CD4-positive, alpha-beta memory T cell (primary cell): Measurements from ENCODE around the gene ADAP1. TPM values are rescaled to one million over a fixed set of nuclear protein-coding genes. Genes with fewer than 3 reads are reported as not detected.

Source experiments
- CTCF ChIA-PET: fragments of 350-600 bp; sonication (Branson Sonifier 250); formaldehyde crosslinking; loops from one replicate; lab custom pipeline; 2021; ENCODE audit warnings: inconsistent platforms; ENCODE audit not compliant: partially characterized antibody; lab: Charles Lee
- POLR2A ChIA-PET: fragments of 350-600 bp; sonication (Branson Sonifier 250); formaldehyde crosslinking; loops from one replicate; lab custom pipeline; 2021; ENCODE audit not compliant: partially characterized antibody; lab: Charles Lee
- DNase-seq, 5 donors: peaks; one replicate each; pipeline versions ENCODE4 v3.0.0 to v3.0.0-alpha.2; 2020 to 2022; ENCODE audit warnings: mixed read lengths in 1 of 5
- H3K27ac ChIP-seq: one replicate; pipeline ENCODE4 v1.7.0; 2013; ENCODE audit warnings: low read depth, low read length
- H3K27me3 ChIP-seq: 2 replicates; pipeline ENCODE4 v1.7.0; 2013; ENCODE audit warnings: mild to moderate bottlenecking, low read length, moderate library complexity; ENCODE audit not compliant: insufficient read depth
- H3K36me3 ChIP-seq: 2 replicates; pipeline ENCODE4 v1.7.0; 2013; ENCODE audit warnings: mild to moderate bottlenecking, low read length, moderate library complexity; ENCODE audit not compliant: insufficient read depth
- H3K4me1 ChIP-seq: 2 replicates; pipeline ENCODE4 v1.7.0; 2013; ENCODE audit warnings: mild to moderate bottlenecking, low read length, moderate library complexity; ENCODE audit not compliant: insufficient read depth
- H3K4me3 ChIP-seq, 2 donors: one replicate each; pipeline ENCODE4 v1.7.0; 2013; ENCODE audit warnings: low read length in 2 of 2, mild to moderate bottlenecking in 1 of 2
- H3K9me3 ChIP-seq, 2 donors: one replicate each; pipeline ENCODE4 v1.7.0; 2013; ENCODE audit warnings: low read length in 2 of 2, control low read depth in 1 of 2; ENCODE audit not compliant: control insufficient read depth in 1 of 2
- H3K27ac Mint-ChIP-seq, 7 donors: one replicate each; pipeline ENCODE4 v1.8.0; 2020 to 2021; ENCODE audit warnings: mixed read lengths in 7 of 7, mild to moderate bottlenecking in 6 of 7, inconsistent platforms in 3 of 7, moderate library complexity in 3 of 7
- H3K27me3 Mint-ChIP-seq, 2 donors: one replicate each; pipeline ENCODE4 v1.8.0; 2020 to 2021; ENCODE audit warnings: mixed read lengths in 2 of 2
- H3K36me3 Mint-ChIP-seq, 2 donors: one replicate each; pipeline ENCODE4 v1.8.0; 2020 to 2021; ENCODE audit warnings: mixed read lengths in 2 of 2, inconsistent platforms in 1 of 2, mild to moderate bottlenecking in 1 of 2
- H3K4me1 Mint-ChIP-seq, 4 donors: one replicate each; pipeline ENCODE4 v1.8.0; 2020 to 2021; ENCODE audit warnings: mixed read lengths in 4 of 4, mild to moderate bottlenecking in 1 of 4
- H3K4me3 Mint-ChIP-seq, 8 donors: one replicate each; pipeline ENCODE4 v1.8.0; 2020 to 2021; ENCODE audit warnings: mixed read lengths in 8 of 8, mild to moderate bottlenecking in 7 of 8, moderate library complexity in 6 of 8, inconsistent platforms in 3 of 8
- H3K9me3 Mint-ChIP-seq, 8 donors: one replicate each; pipeline ENCODE4 v1.8.0; 2020 to 2021; ENCODE audit warnings: mixed read lengths in 8 of 8, mild to moderate bottlenecking in 5 of 8, inconsistent platforms in 3 of 8, moderate library complexity in 1 of 8
- intact Hi-C: fragments of 100-400 bp; cut with micrococcal nuclease; formaldehyde crosslinking; loops from one replicate; pipeline ENCODE4 v1.15.1; 2023
- polyA plus RNA-seq, 2 donors: library from polyadenylated mRNA; unstranded; fragments of 300-500 nt; fragmentation: Illumina TruSeq; gene quantifications; one replicate each; pipeline ENCODE4 v1.2.3, GENCODE V29; 2021
- total RNA-seq, 2 experiments: library from RNA; stranded (reverse); gene quantifications; one replicate each; pipeline ENCODE4 v1.2.3, GENCODE V29; 2021

Gene ADAP1
- total and polyA plus RNA-seq, 4 experiments from 2014 or later = 5.1 to 10.0 (median 8.8) TPM

GRCh38 chr7:898855-899681 lies 55.4 kb downstream of the ADAP1 start:
- Mint-ChIP-seq H3K9me3 (peaks cover 0 to 1% (median 0%) of the 10 kb centered on the region in 8 donors), H3K4me3 (no peak overlapping the region), H3K4me1 (peaks cover 0 to 2% (median 0%) of the 10 kb centered on the region in 4 donors), H3K27ac (no peak overlapping the region), H3K27me3 (peaks cover 0 to 3% of the 10 kb centered on the region in 2 donors), H3K36me3 (peaks cover 20 to 23% of the 10 kb centered on the region in 2 donors)
- no peaks in the 10 kb centered on the region for H3K27me3 ChIP-seq
- ChIA-PET CTCF (no interaction called here), POLR2A (interaction anchor here (0.6 kb wide), 1 partner anchor 19 kb away, joined by 3 read pairs; no protein-coding TSS in a partner anchor)
- peaks cover 3% of the 10 kb centered on the region for H3K4me1 ChIP-seq
- intact Hi-C loops = no loop called here
- H3K27ac ChIP-seq = no peak overlapping the region
- H3K36me3 ChIP-seq = peaks cover 13% of the 10 kb centered on the region
- no peaks in the 10 kb centered on the region for H3K9me3 ChIP-seq
- peak in 1 of 5 donors; percentile 35 for DNase-seq
- H3K4me3 ChIP-seq = no peak overlapping the region

- DNase-seq = no peak
- peaks cover 18% of the 10 kb centered on the region for H3K36me3 ChIP-seq
- Mint-ChIP-seq H3K4me1 (peaks cover 0 to 2% (median under 1%) of the 10 kb centered on the region in 4 donors), H3K4me3 (no peak overlapping the region), H3K27ac (no peak overlapping the region), H3K36me3 (peaks cover 21 to 23% of the 10 kb centered on the region in 2 donors), H3K27me3 (peaks cover 0 to 3% of the 10 kb centered on the region in 2 donors), H3K9me3 (peaks cover 0 to 1% (median 0%) of the 10 kb centered on the region in 8 donors)
- H3K4me1 ChIP-seq = peaks cover 3% of the 10 kb centered on the region
- intact Hi-C loops = no loop called here
- H3K27me3 ChIP-seq = no peaks in the 10 kb centered on the region
- no peaks in the 10 kb centered on the region for H3K9me3 ChIP-seq
- H3K4me3 ChIP-seq = no peak overlapping the region
- ChIA-PET CTCF (interaction anchor here (1.4 kb wide), 1 partner anchor 10 kb away, joined by 3 read pairs; no protein-coding TSS in a partner anchor), POLR2A (no interaction called here)
- no peak overlapping the region for H3K27ac ChIP-seq
Observed at GRCh38 chr7:898460-898854, 56.0 kb downstream of the ADAP1 start.

- intact Hi-C loops = no loop called here
- Mint-ChIP-seq H3K36me3 (peaks cover 26 to 27% of the 10 kb centered on the region in 2 donors), H3K4me3 (no peak overlapping the region), H3K4me1 (peaks cover 0 to 4% (median 1%) of the 10 kb centered on the region in 4 donors), H3K9me3 (peaks cover 0 to 3% (median 0%) of the 10 kb centered on the region in 8 donors), H3K27me3 (peaks cover 0 to 3% of the 10 kb centered on the region in 2 donors), H3K27ac (no peak overlapping the region)
- Histone ChIP-seq H3K4me1 (peaks cover 3% of the 10 kb centered on the region), H3K4me3 (no peak overlapping the region), H3K9me3 (no peaks in the 10 kb centered on the region), H3K27me3 (no peaks in the 10 kb centered on the region), H3K36me3 (peaks cover 21% of the 10 kb centered on the region), H3K27ac (no peak overlapping the region)
- DNase-seq = peak in 1 of 5 donors; percentile 33
- ChIA-PET CTCF (interaction anchor here (1.4 kb wide), 1 partner anchor 10 kb away, joined by 3 read pairs; no protein-coding TSS in a partner anchor), POLR2A (no interaction called here)
Observed at GRCh38 chr7:897771-898376, 56.6 kb downstream of the ADAP1 start.

GRCh38 chr7:897086-897485 lies 57.4 kb downstream of the ADAP1 start:
- H3K36me3 Mint-ChIP-seq = peaks cover 34 to 35% of the 10 kb centered on the region in 2 donors
- H3K4me1 ChIP-seq = peaks cover 3% of the 10 kb centered on the region
- H3K4me3 Mint-ChIP-seq = no peak overlapping the region
- H3K9me3 ChIP-seq = no peaks in the 10 kb centered on the region
- peaks cover 0 to 6% (median 4%) of the 10 kb centered on the region in 4 donors for H3K4me1 Mint-ChIP-seq
- no peak overlapping the region for H3K4me3 ChIP-seq
- H3K27ac ChIP-seq = no peak overlapping the region
- intact Hi-C loops = no loop called here
- H3K27me3 Mint-ChIP-seq = no peaks in the 10 kb centered on the region
- CTCF ChIA-PET = interaction anchor here (1.4 kb wide), 1 partner anchor 11 kb away, joined by 3 read pairs; no protein-coding TSS in a partner anchor
- H3K27me3 ChIP-seq = no peaks in the 10 kb centered on the region
- peaks cover 0 to 4% (median 0%) of the 10 kb centered on the region in 8 donors for H3K9me3 Mint-ChIP-seq
- peaks cover 29% of the 10 kb centered on the region for H3K36me3 ChIP-seq
- POLR2A ChIA-PET = no interaction called here
- no peak overlapping the region for H3K27ac Mint-ChIP-seq
- DNase-seq = peak in 1 of 5 donors; percentile 34

GRCh38 chr7:896346-897075 lies 58.0 kb downstream of the ADAP1 start:
- CTCF ChIA-PET = no interaction called here
- POLR2A ChIA-PET = no interaction called here
- intact Hi-C loops = no loop called here
- peak in 1 of 5 donors; percentile 30 for DNase-seq
- peaks cover 3% of the 10 kb centered on the region for H3K4me1 ChIP-seq
- peaks cover 0 to 4% (median 0%) of the 10 kb centered on the region in 8 donors for H3K9me3 Mint-ChIP-seq
- peaks cover 35 to 36% of the 10 kb centered on the region in 2 donors for H3K36me3 Mint-ChIP-seq
- peak overlapping the region in 2 of 7 donors; percentile 18 to 22 for H3K27ac Mint-ChIP-seq
- no peak overlapping the region for H3K4me3 Mint-ChIP-seq
- no peaks in the 10 kb centered on the region for H3K9me3 ChIP-seq
- H3K27me3 Mint-ChIP-seq = no peaks in the 10 kb centered on the region
- H3K4me3 ChIP-seq = no peak overlapping the region
- peaks cover 34% of the 10 kb centered on the region for H3K36me3 ChIP-seq
- H3K27ac ChIP-seq = no peak overlapping the region
- H3K4me1 Mint-ChIP-seq = peaks cover 0 to 6% (median 4%) of the 10 kb centered on the region in 4 donors
- no peaks in the 10 kb centered on the region for H3K27me3 ChIP-seq

- intact Hi-C loops = no loop called here
- no peaks in the 10 kb centered on the region for H3K4me1 ChIP-seq
- H3K36me3 Mint-ChIP-seq = peaks cover 38 to 41% of the 10 kb centered on the region in 2 donors
- DNase-seq = no peak
- H3K27me3 ChIP-seq = no peaks in the 10 kb centered on the region
- H3K9me3 Mint-ChIP-seq = peaks cover 0 to 4% (median 0%) of the 10 kb centered on the region in 8 donors
- no peak overlapping the region for H3K4me3 ChIP-seq
- no peak overlapping the region for H3K27ac ChIP-seq
- no peaks in the 10 kb centered on the region for H3K9me3 ChIP-seq
- peaks cover 44% of the 10 kb centered on the region for H3K36me3 ChIP-seq
- peaks cover 0 to 6% (median 4%) of the 10 kb centered on the region in 4 donors for H3K4me1 Mint-ChIP-seq
- no peaks in the 10 kb centered on the region for H3K27me3 Mint-ChIP-seq
- POLR2A ChIA-PET = no interaction called here
- H3K4me3 Mint-ChIP-seq = no peak overlapping the region
- H3K27ac Mint-ChIP-seq = no peak overlapping the region
- CTCF ChIA-PET = no interaction called here
Observed at GRCh38 chr7:895451-896052, 58.9 kb downstream of the ADAP1 start.
